ENCODE data around the gene TNNI3. TPM values are rescaled to one million over a fixed set of nuclear protein-coding genes. Genes with fewer than 3 reads are reported as not detected.

The TNNI3 gene
- 1.2 TPM in 1 of 2 replicates, not detected in the other for total RNA-seq (2014; rRNA removed; shearing (Covaris generic))

GRCh38 chr19:55157064-55157908 is at the start of gene TNNI3:
Gene TNNI3 (minus strand): TSS chr19:55157732. CDS start chr19:55157589, 143 bp downstream.

GRCh38 chr19:55179606-55180484 is 22.3 kb upstream of the TNNI3 start, which contains the start of gene SYT5:
Gene SYT5 (minus strand): TSS chr19:55180289. CDS start chr19:55179041, 1,248 bp downstream.

GRCh38 chr19:55166530-55167268 is 9.2 kb upstream of the TNNI3 start, which contains the start of gene DNAAF3:
Gene DNAAF3 (minus strand): TSS chr19:55166613. CDS start chr19:55166413, 200 bp downstream.

GRCh38 chr19:55149078-55150003 is 8.2 kb downstream of the TNNI3 start, which contains the start of gene TNNT1:
Gene TNNT1 (minus strand): TSS chr19:55149206. CDS start chr19:55147157, 2,049 bp downstream.

GRCh38 chr19:55116859-55117662 is 40.5 kb downstream of the TNNI3 start, which contains the start of gene PPP1R12C:
Gene PPP1R12C (minus strand): TSS chr19:55117637. CDS start chr19:55117543, 94 bp downstream.

Small RNA genes lying within 50 kb of the gene (small RNA-seq; reads per million reads assigned to genes)
- gene MIR7975 (not detected), gene RF01210 (not detected)

Other genes with a start within 250 kb of the TNNI3 start
- not detected in 2 replicates for gene NLRP7, start 210.2 kb downstream of the TNNI3 start, total RNA-seq (2014; rRNA removed; shearing (Covaris generic))
- 1.2 and 4.1 TPM in 2 replicates for gene NLRP2, start 191.4 kb downstream of the TNNI3 start, total RNA-seq (2014; rRNA removed; shearing (Covaris generic))
- not detected in 2 replicates for gene GP6, start 119.5 kb downstream of the TNNI3 start, total RNA-seq (2014; rRNA removed; shearing (Covaris generic))
- 16.1 and 18.9 TPM in 2 replicates for gene RDH13, start 94.6 kb downstream of the TNNI3 start, total RNA-seq (2014; rRNA removed; shearing (Covaris generic))
- gene EPS8L1, start 81.9 kb downstream of the TNNI3 start, total RNA-seq (2014; rRNA removed; shearing (Covaris generic)) = 3.0 and 4.6 TPM in 2 replicates
- gene PPP1R12C, start 40.1 kb downstream of the TNNI3 start, total RNA-seq (2014; rRNA removed; shearing (Covaris generic)) = 92.2 and 96.9 TPM in 2 replicates
- gene TNNT1, start 8.5 kb downstream of the TNNI3 start, total RNA-seq (2014; rRNA removed; shearing (Covaris generic)) = 82.8 and 83.9 TPM in 2 replicates
- 2.6 and 2.9 TPM in 2 replicates for gene DNAAF3, start 8.9 kb upstream of the TNNI3 start, total RNA-seq (2014; rRNA removed; shearing (Covaris generic))
- gene SYT5, start 22.6 kb upstream of the TNNI3 start, total RNA-seq (2014; rRNA removed; shearing (Covaris generic)) = 3.3 and 5.7 TPM in 2 replicates
- gene PTPRH, start 51.8 kb upstream of the TNNI3 start, total RNA-seq (2014; rRNA removed; shearing (Covaris generic)) = 16.5 and 18.5 TPM in 2 replicates
- 0.90 and 3.1 TPM in 2 replicates for gene TMEM86B, start 71.0 kb upstream of the TNNI3 start, total RNA-seq (2014; rRNA removed; shearing (Covaris generic))
- 63.9 and 64.2 TPM in 2 replicates for gene PPP6R1, start 101.3 kb upstream of the TNNI3 start, total RNA-seq (2014; rRNA removed; shearing (Covaris generic))
- 83.0 and 94.4 TPM in 2 replicates for gene HSPBP1, start 122.4 kb upstream of the TNNI3 start, total RNA-seq (2014; rRNA removed; shearing (Covaris generic))
- 24.6 and 33.9 TPM in 2 replicates for gene BRSK1, start 126.3 kb upstream of the TNNI3 start, total RNA-seq (2014; rRNA removed; shearing (Covaris generic))
- not detected in 2 replicates for gene TMEM150B, start 167.6 kb upstream of the TNNI3 start, total RNA-seq (2014; rRNA removed; shearing (Covaris generic))
- 16.7 and 17.0 TPM in 2 replicates for gene KMT5C, start 182.1 kb upstream of the TNNI3 start, total RNA-seq (2014; rRNA removed; shearing (Covaris generic))
- gene COX6B2, start 197.0 kb upstream of the TNNI3 start, total RNA-seq (2014; rRNA removed; shearing (Covaris generic)) = 0.08 and 0.26 TPM in 2 replicates
- not detected in 2 replicates for gene GARIN5B, start 205.5 kb upstream of the TNNI3 start, total RNA-seq (2014; rRNA removed; shearing (Covaris generic))
- gene IL11, start 212.7 kb upstream of the TNNI3 start, total RNA-seq (2014; rRNA removed; shearing (Covaris generic)) = 27.0 and 27.7 TPM in 2 replicates
- gene TMEM190, start 219.1 kb upstream of the TNNI3 start, total RNA-seq (2014; rRNA removed; shearing (Covaris generic)) = 0.45 and 1.4 TPM in 2 replicates
- gene TMEM238, start 226.6 kb upstream of the TNNI3 start, total RNA-seq (2014; rRNA removed; shearing (Covaris generic)) = 1.1 and 1.6 TPM in 2 replicates
- 710 and 881 TPM in 2 replicates for gene RPL28, start 228.2 kb upstream of the TNNI3 start, total RNA-seq (2014; rRNA removed; shearing (Covaris generic))